Astrocyte of the spinal cord (primary cell): ENCODE data around the gene LRFN3.

Experiments
- DNase-seq: peaks from one replicate; pipeline ENCODE4 v3.0.0; 2011; ENCODE audit warnings: low read depth, low spot score
- H3K4me3 ChIP-seq: 2 replicates; pipeline ENCODE4 v1.5.1; 2011; ENCODE audit warnings: low read depth, mild to moderate bottlenecking, low read length, moderate library complexity
- CTCF ChIP-seq: IDR thresholded peaks from 2 replicates; pipeline ENCODE4 v1.5.1; 2012; ENCODE audit warnings: low read depth, mild to moderate bottlenecking, low read length, inconsistent platforms
- in situ Hi-C: cut with HindIII; loops from 2 replicates; pipeline ENCODE4 v1.10.0; 2017; ENCODE audit warnings: low sequenced_read_pairs

Gene LRFN3

GRCh38 chr19:35913589-35913988 is 22.6 kb upstream of the LRFN3 start:
- in situ Hi-C loops = no loop called here
- DNase-seq = no peak
- H3K4me3 ChIP-seq = no peak overlapping the region
- TF ChIP-seq CTCF = no peak

- DNase-seq = no peak
- no peak for TF ChIP-seq CTCF
- no peak overlapping the region for H3K4me3 ChIP-seq
- in situ Hi-C loops = no loop called here
Measured at GRCh38 chr19:35915443-35915842, 20.7 kb upstream of the LRFN3 start.

GRCh38 chr19:35919306-35919705 is 16.9 kb upstream of the LRFN3 start:
- no peak for TF ChIP-seq CTCF

GRCh38 chr19:35921012-35921411 is 15.2 kb upstream of the LRFN3 start:
- H3K4me3 ChIP-seq = no peak overlapping the region
- TF ChIP-seq CTCF = no peak
- in situ Hi-C loops = no loop called here
- no peak for DNase-seq

More at GRCh38 chr19:35919306-35919705, 16.9 kb upstream of the LRFN3 start:
- in situ Hi-C loops = no loop called here
- DNase-seq = no peak
- no peak overlapping the region for H3K4me3 ChIP-seq

GRCh38 chr19:35925501-35925900 is 10.7 kb upstream of the LRFN3 start:
- no peak for DNase-seq
- H3K4me3 ChIP-seq = no peak overlapping the region
- in situ Hi-C loops = no loop called here
- no peak for TF ChIP-seq CTCF

- TF ChIP-seq CTCF = no peak
- no peak overlapping the region for H3K4me3 ChIP-seq
- DNase-seq = no peak
- in situ Hi-C loops = no loop called here
Measured at GRCh38 chr19:35928507-35928906, 7.7 kb upstream of the LRFN3 start.

- TF ChIP-seq CTCF = no peak
- in situ Hi-C loops = no loop called here
- DNase-seq = no peak
- no peak overlapping the region for H3K4me3 ChIP-seq
Measured at GRCh38 chr19:35929876-35930275, 6.3 kb upstream of the LRFN3 start.
